GM12872 (cell line): Measurements from ENCODE around the gene KIF5A.

Source experiments
- CTCF ChIP-seq: IDR thresholded peaks from 3 replicates; pipeline ENCODE4 v1.5.1; 2011; ENCODE audit warnings: low read depth, mild to moderate bottlenecking, low read length, moderate library complexity; ENCODE audit not compliant: insufficient read depth

KIF5A gene

GRCh38 chr12:57613427-57614109 is 63.7 kb downstream of the KIF5A start:
- TF ChIP-seq CTCF: no peak

- no peak for TF ChIP-seq CTCF
Measured at GRCh38 chr12:57614178-57614947, 64.5 kb downstream of the KIF5A start.

- TF ChIP-seq CTCF: no peak
Measured at GRCh38 chr12:57614948-57615500, 65.2 kb downstream of the KIF5A start.

GRCh38 chr12:57615637-57616036 is 65.8 kb downstream of the KIF5A start:
- no peak for TF ChIP-seq CTCF

- TF ChIP-seq CTCF: no peak
Measured at GRCh38 chr12:57616383-57617101, 66.7 kb downstream of the KIF5A start.

- no peak for TF ChIP-seq CTCF
Measured at GRCh38 chr12:57617942-57618341, 68.1 kb downstream of the KIF5A start.

GRCh38 chr12:57618966-57619433 is 69.2 kb downstream of the KIF5A start:
- TF ChIP-seq CTCF: no peak
